Stimulated activated CD4-positive, alpha-beta T cell treated with anti-CD3 and anti-CD28 coated beads, Interleukin-15, amount 100 ng/mL, for 48 hours (primary cell): ENCODE data around the gene OSTC.
"Not testable (repeated sequence)": the region's sequence is repeated elsewhere in the genome, so short reads cannot be mapped to it uniquely, and the experiment has no call there.

Experiments used
- DNase-seq, 2 donors: peaks; one replicate each; pipeline ENCODE4 v3.0.0-alpha.2; 2020; ENCODE audit warnings: low read depth in 2 of 2

The OSTC gene

DNA sequence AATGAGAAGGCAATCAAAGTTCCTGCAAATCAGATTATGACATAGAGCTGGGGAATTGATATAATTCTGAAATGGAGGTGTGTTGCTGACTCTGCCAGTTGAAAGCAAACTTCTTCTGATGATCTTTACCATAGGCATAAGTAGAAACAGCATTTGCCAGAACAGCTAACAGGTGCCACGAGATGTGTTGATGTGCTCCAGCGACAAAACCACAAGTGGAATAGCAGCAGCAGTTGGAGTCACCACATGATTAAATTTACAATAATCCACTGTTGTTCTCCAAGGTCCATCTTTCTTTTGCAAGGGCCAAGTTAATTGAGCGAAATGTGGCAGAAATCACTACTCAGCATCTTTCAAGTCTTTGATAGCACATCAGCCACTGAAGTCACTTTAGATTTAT lies 3.7 kb upstream of the OSTC start:
- DNase-seq, result no peak

DNA sequence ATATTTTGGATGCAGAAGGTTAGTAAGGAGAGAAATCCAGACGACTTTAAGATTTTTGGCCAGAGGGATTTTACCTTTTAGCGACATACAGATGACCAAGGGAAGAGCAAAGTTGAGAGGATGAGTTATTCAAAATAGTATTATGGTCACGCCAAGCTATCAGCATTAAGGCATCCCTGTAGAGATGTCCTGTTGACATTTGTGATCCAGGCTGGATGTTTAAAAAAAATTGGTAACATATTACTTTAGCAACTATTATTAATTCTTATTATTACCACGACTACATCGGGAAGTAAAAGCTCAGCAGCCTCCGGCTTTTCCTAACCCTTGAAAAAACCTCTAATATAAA lies 562 bp upstream of the OSTC start:
- no peak for DNase-seq

GRCh38 chr4:108651014-108651791 lies 804 bp downstream of the OSTC start:
- no peak for DNase-seq

DNA sequence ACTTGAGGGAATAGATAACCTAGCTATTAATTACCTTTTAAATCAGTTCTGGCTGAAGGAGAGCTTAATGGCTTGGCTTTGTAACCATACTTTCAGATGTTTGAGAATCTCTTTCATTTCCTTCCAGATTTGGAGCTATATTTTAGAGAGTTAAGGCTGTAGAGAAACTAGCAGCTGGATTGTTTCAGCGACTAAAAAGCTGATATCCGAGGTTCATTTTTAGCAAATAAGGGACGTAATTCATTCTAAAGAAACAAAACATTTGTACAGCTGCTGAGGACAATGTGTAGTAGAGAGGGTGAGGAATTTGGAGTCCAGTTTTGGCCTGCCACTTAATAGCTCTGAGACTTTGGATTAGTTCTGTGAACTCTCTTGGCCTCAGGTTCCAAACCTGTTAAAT lies 12.2 kb downstream of the OSTC start:
- DNase-seq, result no peak

GRCh38 chr4:108674356-108674977 lies 24.1 kb downstream of the OSTC start:
- no peak for DNase-seq

DNA sequence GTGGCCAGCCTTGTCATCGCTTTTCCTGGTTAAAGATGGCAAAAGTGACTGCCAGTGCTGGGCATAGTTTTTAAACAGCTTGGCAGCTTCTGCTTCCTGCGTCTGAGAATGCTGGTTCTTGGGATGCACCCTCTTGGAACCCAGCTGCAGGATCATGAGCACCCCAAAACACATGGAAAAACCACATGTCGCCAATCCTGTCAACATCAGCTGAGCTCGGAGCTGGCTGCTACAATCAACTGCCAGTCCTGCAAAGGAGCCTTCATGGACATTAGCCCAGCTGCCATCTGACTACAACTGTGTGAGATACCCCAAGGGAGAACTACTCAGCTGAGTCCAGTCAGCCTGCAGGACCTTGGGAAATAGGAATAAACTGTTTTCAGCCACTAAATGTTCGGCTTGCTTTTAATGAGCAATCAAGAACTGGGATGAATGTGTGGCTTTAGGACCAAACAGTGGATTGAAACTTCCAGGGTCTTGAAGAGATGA lies 31.0 kb downstream of the OSTC start:
- DNase-seq, result no peak

GRCh38 chr4:108683479-108683878 lies 33.1 kb downstream of the OSTC start:
- DNase-seq, result no peak

DNA sequence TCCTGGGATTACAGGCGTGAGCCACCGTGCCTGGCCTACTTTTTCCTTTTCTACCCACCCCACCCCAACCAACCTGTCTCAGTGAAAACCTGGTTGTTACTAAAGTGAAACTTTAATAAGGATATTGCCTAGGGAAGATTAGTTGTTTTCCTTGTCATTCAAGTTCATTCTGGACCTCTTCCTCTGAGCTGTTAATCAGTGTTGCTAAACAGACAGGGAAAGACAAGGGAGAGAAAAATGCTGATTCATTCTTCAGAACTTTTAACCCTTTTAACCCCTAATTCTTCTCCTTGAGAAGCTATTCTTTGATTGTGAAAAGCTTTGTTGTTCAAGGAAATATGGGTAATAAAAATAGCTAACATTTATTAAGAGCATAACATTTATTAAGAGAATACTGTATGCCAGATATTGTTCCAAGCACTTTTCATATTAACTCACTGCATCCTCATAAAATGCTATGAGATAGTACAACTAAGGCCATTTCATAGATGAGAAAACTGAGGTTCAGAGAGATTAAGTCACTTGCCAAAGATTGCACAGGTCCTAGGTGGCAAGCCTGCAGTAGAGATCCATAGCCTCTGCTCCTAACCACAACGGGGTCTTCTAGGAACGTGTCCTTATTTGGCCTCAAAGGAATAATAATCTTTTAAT lies 34.8 kb downstream of the OSTC start:
- no peak for DNase-seq

GRCh38 chr4:108690738-108691137 lies 40.3 kb downstream of the OSTC start:
- no peak for DNase-seq

DNA sequence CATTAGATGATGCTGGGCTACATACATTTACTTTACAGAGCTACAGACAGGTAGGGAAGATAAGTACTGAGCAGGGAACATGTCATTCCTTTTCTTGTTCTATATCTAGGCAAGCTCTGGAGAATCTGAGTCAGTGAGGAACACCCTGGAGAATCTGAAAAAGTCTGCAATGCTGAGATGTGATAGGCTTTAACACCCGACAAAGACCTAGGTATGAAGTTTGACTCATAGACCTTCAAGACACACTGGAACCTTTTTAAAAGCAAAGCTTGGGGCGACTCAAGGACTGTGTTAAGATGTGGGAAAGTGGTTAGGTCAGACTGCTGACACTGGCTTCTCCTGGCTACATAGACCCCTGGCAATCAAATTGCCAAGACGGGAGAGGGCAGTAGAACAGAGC lies 42.8 kb downstream of the OSTC start:
- DNase-seq, result no peak

DNA sequence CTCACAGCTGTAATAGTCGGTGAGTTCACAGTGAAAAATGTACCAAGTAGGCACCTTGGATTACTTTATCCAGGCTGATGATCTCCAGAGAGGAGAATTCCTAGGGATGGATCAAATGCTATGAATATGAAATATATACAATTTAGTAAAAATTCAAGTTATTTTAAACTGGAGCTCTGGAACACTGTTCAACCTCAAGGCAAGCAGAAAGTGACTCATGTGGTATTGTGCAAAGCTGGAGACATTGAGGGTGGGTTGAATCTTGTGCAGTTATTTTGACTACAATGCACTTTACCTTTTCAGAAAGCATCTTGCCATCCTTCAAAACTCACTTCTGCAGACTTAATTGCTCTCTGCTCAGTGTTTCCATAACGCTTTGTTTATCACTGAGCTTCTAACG lies 43.4 kb downstream of the OSTC start:
- no peak for DNase-seq

GRCh38 chr4:108694423-108694822 lies 44.0 kb downstream of the OSTC start:
- no peak for DNase-seq

DNA sequence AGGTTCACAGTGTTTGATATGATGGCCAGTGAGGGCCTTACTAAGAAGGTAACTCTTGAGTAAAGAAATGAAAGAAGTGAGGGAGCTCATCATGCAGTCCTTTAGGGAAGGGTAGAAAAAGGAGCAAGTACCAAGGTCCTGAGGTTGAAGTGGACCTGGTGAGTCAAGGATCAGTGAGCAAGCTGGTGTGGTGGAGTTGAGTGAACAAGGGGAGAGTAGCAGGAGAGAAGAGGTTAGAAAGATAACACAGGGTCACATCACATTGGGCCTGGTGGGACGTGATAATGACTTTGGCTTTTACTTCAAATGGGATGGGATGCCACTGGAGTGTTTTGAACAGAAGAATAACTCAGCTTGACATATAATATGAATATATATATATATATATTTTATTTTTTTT lies 44.7 kb downstream of the OSTC start:
- no peak for DNase-seq

- no peak for DNase-seq
Observed at GRCh38 chr4:108696160-108696559, 45.8 kb downstream of the OSTC start.

GRCh38 chr4:108700081-108700757 lies 49.8 kb downstream of the OSTC start:
- DNase-seq, result no peak

DNA sequence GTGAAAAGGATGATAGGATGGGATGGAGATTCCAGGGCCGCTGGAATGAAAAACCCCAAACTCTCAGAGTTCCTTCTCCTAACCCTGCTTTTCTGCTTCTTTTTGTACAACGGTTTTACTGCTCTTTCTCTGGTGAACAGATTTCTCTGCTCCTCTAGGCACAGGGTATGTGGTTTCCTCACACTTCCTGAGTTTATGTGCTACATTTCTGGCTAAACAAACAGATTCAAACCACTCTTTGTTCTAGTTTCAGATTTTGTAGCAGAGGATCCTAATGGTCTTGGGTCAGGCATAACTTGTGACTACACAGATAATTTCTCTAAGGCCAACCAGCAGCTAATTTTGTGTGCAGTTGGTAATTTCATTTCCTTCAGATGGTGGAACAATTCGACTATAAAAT lies 52.6 kb downstream of the OSTC start:
- no peak for DNase-seq

DNA sequence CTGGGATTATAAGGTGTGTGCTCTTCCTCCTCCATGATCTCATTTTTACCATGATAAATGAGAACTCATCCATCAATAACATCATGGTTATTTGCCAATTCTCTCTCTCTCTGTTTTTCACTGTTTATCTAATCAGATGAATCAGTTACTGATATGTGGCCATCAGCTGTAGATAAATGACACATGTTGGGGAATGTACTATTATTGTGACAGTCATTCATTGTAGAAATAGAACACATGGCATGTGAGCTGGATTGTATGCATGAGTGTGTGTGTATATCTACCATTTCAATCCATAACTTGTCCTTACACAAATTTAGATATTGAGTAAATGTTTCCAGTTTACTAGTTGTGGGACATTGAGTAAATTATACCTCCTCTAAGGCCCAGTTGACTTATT lies 53.0 kb downstream of the OSTC start:
- no peak for DNase-seq

DNA sequence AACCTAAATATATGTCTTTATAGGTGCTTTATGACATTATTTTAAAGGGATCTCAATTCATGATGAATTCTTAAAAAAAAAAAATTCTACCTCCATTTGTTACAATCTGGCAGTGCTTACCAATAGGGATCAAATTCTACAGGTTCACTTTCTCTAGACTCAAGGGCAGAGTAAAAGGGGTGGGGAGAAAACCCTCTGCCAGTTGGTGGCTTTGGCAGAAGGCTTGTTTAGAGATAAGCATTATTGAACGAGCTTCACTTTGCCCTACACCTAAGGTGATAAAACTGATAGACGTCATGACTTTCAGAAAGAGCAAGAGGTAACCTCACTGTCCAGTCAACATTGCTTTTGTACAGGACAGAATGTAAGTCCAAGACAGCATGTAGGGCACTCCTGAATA lies 53.6 kb downstream of the OSTC start:
- DNase-seq, result no peak

DNA sequence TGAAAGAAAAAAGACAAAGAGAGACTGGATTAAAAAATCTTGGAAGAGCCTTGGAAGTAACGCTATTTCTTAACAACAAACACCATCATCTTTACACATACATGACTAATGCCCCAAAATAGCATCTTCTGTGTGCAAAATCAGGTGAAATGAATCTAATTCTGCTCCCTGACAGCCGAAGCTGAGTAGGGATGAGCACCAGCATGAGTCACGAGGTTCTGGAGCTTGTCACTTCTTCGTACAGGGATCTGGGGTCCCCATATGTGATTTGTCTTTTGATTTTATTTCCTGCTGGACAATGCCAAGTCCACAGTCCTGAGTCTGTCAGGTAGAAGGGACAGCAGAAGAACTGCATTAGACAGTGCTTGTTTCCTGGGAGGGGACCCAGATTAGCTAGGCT lies 55.9 kb downstream of the OSTC start:
- DNase-seq, result no peak

- no peak for DNase-seq
Observed at GRCh38 chr4:108709234-108709633, 58.8 kb downstream of the OSTC start.

- DNase-seq, result no peak
Observed at GRCh38 chr4:108709722-108710121, 59.3 kb downstream of the OSTC start.

- not testable (repeated sequence) for DNase-seq
Observed at GRCh38 chr4:108710578-108710977, 60.2 kb downstream of the OSTC start.

DNA sequence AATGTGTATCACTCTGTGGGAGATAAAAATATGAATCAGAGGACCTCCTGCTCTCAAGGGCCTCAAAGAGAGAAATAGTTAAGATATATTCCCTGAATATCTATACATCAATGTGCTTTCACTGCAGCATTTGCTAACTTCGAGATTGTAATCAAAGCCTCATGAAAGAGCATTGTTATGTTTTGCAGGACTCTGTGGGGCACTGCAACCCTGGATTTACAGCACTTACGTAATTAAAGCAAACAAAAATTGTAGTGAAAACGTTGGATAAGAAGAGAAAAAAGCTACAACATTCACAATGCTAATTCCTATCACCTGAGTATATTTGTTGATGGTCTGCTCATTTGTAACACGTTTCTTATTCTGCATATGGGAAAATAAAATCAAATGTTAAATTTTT lies 64.5 kb downstream of the OSTC start:
- DNase-seq, result no peak
